Kidney tubule cell (primary cell): ENCODE results near the gene FHL3.
"Not testable (repeated sequence)": the region's sequence is repeated elsewhere in the genome, so short reads cannot be mapped to it uniquely, and the experiment has no call there.

Experiments
- DNase-seq: peaks from one replicate; pipeline ENCODE4 v3.0.0-alpha.2; 2018; ENCODE audit warnings: low spot score

Gene FHL3

DNA sequence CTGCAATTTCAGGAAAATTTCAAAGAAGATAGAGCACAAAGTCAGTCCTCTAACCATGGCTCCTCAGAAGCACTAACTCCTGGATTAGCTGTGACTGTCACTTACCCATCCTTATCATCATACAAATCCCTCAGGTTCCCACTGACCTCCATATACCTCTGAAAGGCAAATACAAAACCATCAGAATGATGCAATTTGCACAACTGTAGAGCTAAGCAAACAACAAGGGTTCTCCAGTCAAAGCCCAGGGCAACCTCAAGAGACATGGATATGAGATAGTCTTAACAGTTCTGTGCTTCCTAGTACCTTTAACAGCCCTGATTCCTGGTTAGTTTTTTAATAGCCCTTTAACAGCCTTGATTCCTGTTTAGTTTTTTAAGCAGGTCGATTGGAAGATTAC lies 17.6 kb downstream of the FHL3 start:
- no peak for DNase-seq

DNA sequence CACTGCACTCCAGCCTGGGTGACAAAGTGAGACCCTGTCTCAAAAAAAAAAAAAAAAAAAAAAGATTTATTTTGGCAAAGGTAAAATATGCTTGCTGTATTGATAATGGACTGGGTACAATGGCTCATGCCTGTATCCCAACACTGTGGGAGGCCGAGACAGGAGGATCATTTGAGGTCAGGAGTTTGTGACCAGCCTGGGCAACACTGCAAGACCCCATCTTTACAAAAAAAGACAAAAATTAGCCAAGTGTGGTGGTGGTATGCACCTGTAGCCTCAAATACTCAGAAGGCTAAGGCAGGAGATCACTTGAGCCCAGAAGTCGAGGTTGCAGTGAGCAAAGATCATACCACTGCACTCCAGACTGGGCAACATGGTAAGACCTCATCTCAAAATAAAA lies 21.8 kb downstream of the FHL3 start:
- no peak for DNase-seq

DNA sequence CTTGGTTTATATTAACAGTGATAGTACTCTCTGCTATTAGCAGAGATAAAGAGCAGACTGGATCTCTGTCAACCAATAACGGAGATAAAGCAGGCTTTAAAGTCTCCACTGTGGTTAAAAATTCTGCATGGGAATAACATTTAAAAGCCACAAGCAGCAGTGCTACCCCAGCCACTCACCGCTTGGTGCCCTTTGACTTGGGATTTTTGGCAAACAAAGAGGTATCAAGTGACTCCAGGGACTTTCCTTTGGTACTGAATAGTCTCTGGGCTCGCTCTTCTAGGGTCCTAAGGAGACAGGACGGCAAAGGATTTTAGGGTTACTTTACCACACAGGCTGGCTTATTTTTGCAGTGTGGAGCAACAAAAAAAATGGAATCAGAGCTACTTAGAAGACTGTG lies 26.8 kb downstream of the FHL3 start:
- no peak for DNase-seq

- DNase-seq = peak; percentile 67
Measured at GRCh38 chr1:37975083-37975482, 30.2 kb downstream of the FHL3 start.

DNA sequence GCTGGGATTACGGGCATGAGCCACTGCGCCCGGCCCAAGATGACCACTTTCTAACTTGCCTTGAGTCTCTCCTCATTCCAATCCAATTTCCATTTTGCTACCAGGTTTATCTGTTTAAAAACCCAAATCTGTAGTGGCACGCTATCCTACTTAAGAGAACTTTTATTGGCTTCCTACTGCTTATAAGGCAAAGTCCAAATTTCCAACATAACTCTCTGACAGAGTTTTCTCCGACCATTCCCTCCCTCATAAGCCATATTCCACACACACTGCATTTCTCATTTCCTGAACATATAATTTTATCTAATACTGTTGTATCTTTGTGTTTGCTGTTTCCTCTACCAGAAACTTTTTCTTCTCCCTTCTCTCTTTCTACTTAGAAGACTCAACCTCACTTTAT lies 30.7 kb downstream of the FHL3 start:
- DNase-seq = no peak

GRCh38 chr1:37973684-37974083 lies 31.6 kb downstream of the FHL3 start:
- not testable (repeated sequence) for DNase-seq

DNA sequence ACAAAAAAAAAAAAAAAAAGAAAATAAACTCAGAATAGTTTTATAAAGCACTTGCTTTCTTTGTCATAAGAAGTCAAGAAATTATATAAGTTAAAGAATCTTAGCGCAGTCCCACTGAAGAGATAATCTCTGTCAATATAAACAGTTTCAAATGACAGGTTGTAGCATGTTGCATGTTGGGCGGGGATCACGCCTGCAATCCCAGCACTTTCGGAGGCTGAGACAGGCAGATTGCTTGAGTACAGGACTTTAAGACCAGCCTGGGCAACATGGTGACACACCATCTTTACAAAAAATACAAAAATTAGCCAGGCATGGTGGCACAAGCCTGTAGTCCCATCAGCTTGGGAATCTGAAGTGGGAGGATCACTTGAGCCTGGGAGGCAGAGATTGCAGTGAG lies 40.0 kb downstream of the FHL3 start:
- no peak for DNase-seq

GRCh38 chr1:37964106-37964505 lies 41.2 kb downstream of the FHL3 start:
- not testable (repeated sequence) for DNase-seq

DNA sequence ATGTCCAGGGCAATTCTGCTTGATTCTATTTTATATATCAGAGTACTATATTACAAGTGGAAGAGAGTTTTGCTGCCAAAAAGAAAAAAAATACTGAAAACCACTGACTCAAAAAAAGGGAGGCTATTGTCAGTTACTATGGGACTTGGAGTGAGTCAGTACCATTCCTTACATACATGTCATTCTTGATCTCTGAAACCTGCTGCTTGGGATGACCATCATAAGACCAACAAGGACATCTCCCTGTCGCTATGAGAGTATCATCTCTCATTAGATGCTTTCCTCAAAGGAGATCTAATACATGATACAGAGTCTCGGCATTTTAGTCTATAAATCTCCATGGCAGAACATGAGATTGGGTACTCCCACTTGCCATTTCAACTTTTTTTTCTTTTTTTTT lies 46.6 kb downstream of the FHL3 start:
- DNase-seq = peak; percentile 93

- no peak for DNase-seq
Measured at GRCh38 chr1:37955685-37956084, 49.6 kb downstream of the FHL3 start.

- no peak for DNase-seq
Measured at GRCh38 chr1:37954316-37954971, 50.9 kb downstream of the FHL3 start.

DNA sequence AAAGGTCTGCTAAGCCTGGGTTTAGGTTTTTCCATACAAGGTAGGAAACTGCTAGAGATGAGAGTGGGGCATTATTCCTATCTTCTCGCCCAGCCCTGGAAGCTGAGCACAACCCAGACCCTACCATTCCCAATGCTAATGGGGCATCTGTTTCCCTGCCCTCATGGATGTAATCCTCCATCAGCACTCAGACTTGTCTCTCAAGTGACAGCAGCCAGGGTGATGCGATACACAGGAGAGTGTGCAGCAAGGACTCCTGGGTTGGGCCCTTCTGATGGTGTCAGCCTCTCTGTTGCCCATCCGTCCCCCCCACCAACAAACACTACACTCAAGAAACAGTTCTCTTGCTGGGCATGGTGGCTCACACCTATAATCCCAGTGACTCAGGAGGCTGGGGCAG lies 52.6 kb downstream of the FHL3 start:
- DNase-seq = no peak

DNA sequence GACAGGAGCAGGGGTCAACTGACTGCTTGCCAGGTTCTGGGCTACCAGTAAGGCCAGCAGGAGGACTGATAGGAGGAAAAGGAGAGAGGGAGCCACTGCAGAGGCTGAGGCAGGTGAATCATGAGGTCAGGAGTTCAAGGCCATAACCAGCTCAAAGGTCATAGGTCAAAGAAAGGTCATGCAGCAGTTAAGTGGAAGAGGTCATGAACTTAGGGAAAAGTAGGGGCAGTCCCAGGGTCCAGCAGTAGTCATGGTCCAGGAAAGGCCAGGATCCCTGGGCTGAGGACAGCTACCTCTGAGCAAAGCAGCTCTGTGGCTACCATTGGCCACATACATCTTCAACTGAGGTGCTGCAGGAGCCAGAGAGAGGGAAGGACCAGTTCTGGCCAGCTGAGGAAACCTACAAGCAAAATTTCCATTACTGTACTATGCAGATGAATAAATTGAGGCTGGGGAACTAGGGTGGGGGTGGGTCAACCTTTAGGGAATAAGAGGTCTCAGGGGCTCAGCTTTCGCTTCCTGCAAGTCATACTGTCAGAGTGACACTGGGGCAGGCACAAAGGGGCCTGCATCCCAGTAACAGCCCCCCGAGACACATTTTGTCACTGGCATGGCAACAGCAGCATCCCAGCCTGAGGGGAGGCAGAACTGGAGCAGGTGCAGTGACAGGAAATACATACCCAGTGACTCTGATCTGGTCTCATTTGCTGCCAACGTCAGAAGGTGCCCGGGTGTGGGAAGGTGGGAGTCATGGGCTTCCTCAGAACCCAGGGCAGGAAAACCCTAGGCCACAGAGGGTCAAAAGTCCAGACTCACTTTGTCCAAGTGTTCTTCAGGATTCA lies 53.3 kb downstream of the FHL3 start:
- DNase-seq = no peak

GRCh38 chr1:37951041-37951782 lies 54.1 kb downstream of the FHL3 start:
- DNase-seq = no peak

DNA sequence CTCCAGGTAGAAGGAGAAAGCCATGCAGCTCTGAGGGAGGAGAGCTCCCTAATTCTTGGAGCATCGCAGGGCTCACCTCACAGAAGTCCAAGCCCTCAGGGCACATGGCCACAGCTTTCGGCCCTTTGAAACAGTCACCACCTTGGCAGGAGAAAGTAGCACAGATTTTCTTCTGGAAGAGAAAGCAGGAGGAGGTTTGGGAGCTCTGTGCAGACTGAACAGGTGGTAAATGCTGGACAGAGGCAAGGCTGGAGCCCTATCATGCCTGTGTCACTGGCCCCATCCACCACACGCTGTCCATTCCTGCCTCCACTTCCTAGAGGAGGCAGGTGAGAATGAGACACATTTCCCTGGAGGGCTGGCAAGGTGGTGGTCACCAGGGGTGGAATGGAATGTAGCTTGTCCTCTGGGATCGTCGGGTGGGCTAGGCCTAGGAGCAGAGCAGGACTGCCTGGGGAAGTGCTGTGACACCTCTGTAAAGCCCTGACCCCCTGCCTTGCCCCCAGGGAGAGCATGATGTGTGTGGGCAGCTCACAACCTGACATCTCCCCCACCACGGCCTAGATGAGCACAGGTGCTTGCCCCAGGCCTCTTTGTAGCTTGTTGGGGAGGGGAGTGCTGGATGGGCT lies 55.7 kb downstream of the FHL3 start:
- no peak for DNase-seq

DNA sequence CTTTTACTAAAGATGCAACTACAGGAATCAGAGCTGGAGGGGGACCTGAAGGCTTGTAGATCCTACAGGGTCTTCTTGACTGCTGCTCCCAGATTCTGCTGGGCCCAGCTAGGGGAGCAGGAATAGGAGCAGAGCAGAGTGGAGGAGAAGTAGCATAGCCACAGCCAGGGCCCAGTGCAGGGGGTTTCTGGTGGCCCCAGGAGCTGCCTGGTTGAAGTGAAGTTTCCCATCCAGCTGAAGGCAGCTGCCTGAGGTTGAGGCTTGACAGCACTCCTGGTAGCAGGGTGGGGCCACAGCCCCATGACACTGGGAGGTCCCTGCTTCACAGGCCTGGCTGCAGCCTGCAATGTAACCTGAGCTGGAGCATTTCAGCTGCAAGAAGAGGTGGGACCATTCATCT lies 56.5 kb downstream of the FHL3 start:
- no peak for DNase-seq

DNA sequence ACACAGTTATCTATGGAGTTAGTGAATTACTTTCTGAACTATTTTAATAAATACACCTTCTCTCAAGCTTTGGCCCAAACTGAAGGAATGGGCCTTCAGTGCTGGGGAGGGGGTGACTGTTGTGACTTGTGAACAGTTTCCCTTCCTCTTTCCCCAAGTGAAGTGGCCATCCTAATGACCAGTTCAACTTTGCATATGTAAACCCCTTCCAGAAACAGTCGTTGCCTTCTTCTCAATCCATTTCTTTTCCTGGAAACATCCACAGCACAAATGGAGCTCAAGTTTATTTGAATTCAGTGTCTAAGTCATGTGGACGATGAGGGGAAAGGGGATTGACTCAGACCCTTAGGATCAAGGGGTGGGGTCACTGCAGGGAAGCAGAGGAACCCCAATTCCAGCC lies 57.1 kb downstream of the FHL3 start:
- DNase-seq = no peak

DNA sequence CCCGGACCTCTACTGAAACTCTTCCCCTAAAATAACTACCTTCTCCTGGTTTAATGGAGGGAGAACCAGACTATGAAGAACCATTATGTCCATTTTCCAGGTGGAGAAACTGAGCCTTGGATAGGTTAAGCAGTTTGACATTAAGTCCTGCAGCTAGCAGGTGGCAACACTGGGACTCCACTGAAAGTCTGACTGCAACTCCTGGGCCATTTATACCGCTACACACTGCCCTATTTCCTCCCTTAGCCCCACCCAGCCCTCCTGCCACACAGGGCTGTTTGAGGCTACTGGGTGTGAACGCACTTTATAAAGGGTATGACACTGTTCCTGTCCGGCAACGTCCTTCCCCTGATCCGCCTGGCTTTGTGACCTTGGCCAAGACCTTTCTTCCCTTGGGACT lies 58.0 kb downstream of the FHL3 start:
- DNase-seq = no peak
